ENCODE measurements around the gene CD300LF.

Gene CD300LF

DNA sequence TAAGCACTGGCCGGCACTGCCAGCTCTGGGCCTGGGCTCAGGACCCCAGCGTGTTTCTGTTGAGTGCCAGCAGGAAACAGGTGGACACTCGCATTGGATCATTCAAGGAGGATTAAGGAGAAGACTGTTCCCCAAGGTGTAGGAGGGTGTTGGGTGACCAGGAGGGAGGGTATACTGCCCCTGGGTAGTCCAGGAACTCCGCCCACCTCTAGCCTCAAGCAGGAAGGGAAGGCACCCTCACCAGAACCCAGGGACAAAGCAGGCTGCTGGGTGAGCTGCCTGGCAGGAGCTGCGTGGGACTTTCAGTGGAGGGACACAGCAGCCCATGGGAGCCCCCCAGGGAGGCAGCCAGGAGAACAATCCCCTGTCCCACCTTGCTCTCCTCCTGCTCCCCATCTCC, 16.6 kb upstream of the CD300LF start:
- 82 to 97% methylated on average over 4 of the region's 5 CpGs for WGBS, 2 experiments (ENCODE audit: insufficient coverage in 2 of 2)
- no peak overlapping the region for H3K4me3 ChIP-seq (ENCODE audit: extremely low read depth, insufficient read depth, low read length, poor library complexity, severe bottlenecking)
- H3K36me3 ChIP-seq (ENCODE audit: control insufficient read depth, insufficient read depth, low read length), result no peaks in the 10 kb centered on the region

DNA sequence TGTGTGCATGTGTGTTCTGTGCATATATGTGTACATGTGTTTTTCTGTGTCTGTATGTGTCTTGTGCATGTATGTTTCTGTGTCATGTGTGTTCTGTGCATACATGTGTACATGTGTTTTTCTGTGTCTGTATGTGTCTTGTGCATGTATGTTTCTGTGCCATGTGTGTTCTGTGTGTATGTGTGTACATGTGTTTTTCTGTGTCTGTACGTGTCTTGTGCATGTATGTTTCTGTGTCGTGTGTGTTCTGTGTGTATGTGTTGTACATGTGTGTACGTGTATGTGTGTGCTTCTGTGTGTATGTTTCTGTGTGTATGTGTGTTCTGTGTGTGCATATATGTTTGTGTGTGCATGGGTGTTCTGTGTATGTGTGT, 16.0 kb upstream of the CD300LF start:
- no peaks in the 10 kb centered on the region for H3K9me3 ChIP-seq (ENCODE audit: control insufficient read depth, low read length)
- no peaks in the 10 kb centered on the region for H3K4me1 ChIP-seq (ENCODE audit: control insufficient read depth, insufficient read depth, low read length, poor library complexity, severe bottlenecking)
- WGBS, 2 experiments (ENCODE audit: insufficient coverage in 2 of 2), result 86 to 97% methylated on average over 3 of the region's 3 CpGs
- no peaks in the 10 kb centered on the region for H3K36me3 ChIP-seq (ENCODE audit: control insufficient read depth, insufficient read depth, low read length)
- H3K27ac ChIP-seq (ENCODE audit: low read depth, low read length, severe bottlenecking), result no peak overlapping the region
- H3K4me3 ChIP-seq (ENCODE audit: extremely low read depth, insufficient read depth, low read length, poor library complexity, severe bottlenecking), result no peak overlapping the region

More for the DNA sequence above, 16.6 kb upstream of the CD300LF start:
- Histone ChIP-seq H3K4me1 (ENCODE audit: control insufficient read depth, insufficient read depth, low read length, poor library complexity, severe bottlenecking) (no peaks in the 10 kb centered on the region), H3K27ac (ENCODE audit: low read depth, low read length, severe bottlenecking) (no peak overlapping the region), H3K9me3 (ENCODE audit: control insufficient read depth, low read length) (no peaks in the 10 kb centered on the region)

DNA sequence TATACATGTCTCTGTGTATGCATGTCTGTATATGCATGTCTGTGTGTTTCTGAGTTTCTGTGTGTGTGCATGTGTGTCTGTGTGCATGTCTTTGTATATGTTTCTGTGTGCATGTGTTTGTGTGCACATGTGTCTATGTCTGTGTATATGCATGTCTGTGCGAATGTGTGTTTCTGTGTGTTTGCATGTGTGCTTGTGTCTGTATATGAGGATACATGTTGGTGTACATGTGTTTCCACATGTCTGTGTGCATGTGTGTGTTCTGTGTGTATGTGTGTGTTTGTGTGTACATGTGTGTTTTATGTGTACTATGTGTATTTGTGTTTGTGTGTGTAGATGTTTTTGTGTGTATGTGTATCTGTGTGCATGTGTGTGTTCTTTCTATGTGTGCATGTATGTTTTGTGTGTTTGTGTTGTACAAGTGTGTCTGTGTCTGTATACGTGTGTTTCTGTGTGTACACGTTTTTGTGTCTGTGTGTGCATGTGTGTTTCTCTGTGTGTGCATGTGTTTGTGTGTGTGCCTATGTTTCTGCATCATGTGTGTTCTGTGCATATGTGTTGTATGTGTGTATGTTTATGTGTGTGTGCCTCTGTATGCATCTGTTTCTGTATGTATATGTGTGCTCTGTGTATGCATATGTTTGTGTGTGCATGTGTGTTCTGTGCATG, 15.4 kb upstream of the CD300LF start:
- Histone ChIP-seq H3K27ac (ENCODE audit: low read depth, low read length, severe bottlenecking) (no peak overlapping the region), H3K4me1 (ENCODE audit: control insufficient read depth, insufficient read depth, low read length, poor library complexity, severe bottlenecking) (no peaks in the 10 kb centered on the region), H3K9me3 (ENCODE audit: control insufficient read depth, low read length) (no peaks in the 10 kb centered on the region), H3K4me3 (ENCODE audit: extremely low read depth, insufficient read depth, low read length, poor library complexity, severe bottlenecking) (no peak overlapping the region), H3K36me3 (ENCODE audit: control insufficient read depth, insufficient read depth, low read length) (no peaks in the 10 kb centered on the region)
- WGBS, 2 experiments (ENCODE audit: insufficient coverage in 2 of 2), result 57 to 89% methylated on average over 1 to 3 of the region's 3 CpGs

DNA sequence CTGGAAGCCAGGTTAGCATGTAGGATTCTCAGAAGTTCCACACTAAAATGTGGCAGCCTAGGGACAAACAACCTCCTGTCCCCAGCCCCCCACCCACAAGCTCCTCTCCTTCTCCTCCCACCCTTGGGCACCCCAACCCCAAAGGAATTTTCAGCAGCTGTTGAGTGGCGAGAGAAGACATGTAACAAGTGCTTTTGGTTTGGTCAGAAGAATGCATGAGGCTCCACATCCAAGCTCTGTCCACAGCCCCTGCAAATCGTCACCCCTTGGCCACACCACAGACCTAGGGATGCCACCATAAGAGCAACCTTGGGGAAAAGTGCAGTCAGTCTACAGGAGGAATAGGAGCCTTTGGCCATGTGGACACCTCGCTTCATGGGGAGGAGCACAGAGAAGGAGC, 12.4 kb upstream of the CD300LF start:
- WGBS, 2 experiments (ENCODE audit: insufficient coverage in 2 of 2), result 85 to 94% methylated on average over 1 to 2 of the region's 3 CpGs

DNA sequence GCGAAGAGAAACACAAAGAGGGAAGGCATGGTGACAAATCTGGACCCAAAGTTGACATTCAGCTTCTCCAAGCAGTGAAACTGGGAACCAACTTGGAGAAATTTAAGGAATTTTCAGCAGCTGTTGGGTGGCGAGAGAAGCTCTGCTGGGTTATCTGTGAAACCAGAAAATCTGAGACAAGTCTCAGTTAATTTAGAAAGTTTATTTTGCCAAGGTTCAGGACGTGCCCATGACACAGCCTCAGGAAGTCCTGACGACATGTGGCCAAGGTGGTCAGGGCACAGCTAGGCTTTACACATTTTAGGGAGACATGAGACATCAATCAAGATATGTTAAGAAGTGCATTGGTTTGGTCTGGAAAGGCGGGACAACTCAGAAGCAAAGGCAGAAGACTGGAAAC, 11.2 kb upstream of the CD300LF start:
- no peak overlapping the region for H3K4me3 ChIP-seq (ENCODE audit: extremely low read depth, insufficient read depth, low read length, poor library complexity, severe bottlenecking)
- WGBS, 2 experiments (ENCODE audit: insufficient coverage in 2 of 2), result 79 to 83% methylated on average over 5 of the region's 5 CpGs
- H3K9me3 ChIP-seq (ENCODE audit: control insufficient read depth, low read length), result no peaks in the 10 kb centered on the region
- H3K4me1 ChIP-seq (ENCODE audit: control insufficient read depth, insufficient read depth, low read length, poor library complexity, severe bottlenecking), result no peaks in the 10 kb centered on the region
- H3K36me3 ChIP-seq (ENCODE audit: control insufficient read depth, insufficient read depth, low read length), result no peaks in the 10 kb centered on the region
- no peak overlapping the region for H3K27ac ChIP-seq (ENCODE audit: low read depth, low read length, severe bottlenecking)

More for the DNA sequence above, 12.4 kb upstream of the CD300LF start:
- no peaks in the 10 kb centered on the region for H3K36me3 ChIP-seq (ENCODE audit: control insufficient read depth, insufficient read depth, low read length)
- no peak overlapping the region for H3K4me3 ChIP-seq (ENCODE audit: extremely low read depth, insufficient read depth, low read length, poor library complexity, severe bottlenecking)
- H3K4me1 ChIP-seq (ENCODE audit: control insufficient read depth, insufficient read depth, low read length, poor library complexity, severe bottlenecking), result no peaks in the 10 kb centered on the region
- no peaks in the 10 kb centered on the region for H3K9me3 ChIP-seq (ENCODE audit: control insufficient read depth, low read length)
- H3K27ac ChIP-seq (ENCODE audit: low read depth, low read length, severe bottlenecking), result no peak overlapping the region

DNA sequence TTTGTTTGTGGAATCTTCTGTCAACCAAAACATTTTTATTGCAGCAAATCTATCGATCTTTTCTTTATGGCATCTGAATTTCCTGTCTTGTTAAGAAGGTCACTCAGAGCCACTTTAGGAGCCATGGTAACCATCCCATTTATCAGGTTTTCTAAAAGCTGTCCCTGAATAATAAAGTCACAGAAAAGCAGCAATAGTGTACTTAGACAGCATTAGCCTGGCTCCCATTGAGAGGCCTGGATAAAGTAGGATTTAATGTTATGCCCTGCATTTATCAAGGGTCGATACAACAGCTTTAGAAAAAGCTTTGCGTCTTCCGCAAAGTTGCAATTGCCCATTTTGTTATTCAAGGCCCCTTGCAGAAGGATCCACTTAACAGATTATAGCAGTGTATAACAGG, 10.1 kb upstream of the CD300LF start:
- Histone ChIP-seq H3K4me3 (ENCODE audit: extremely low read depth, insufficient read depth, low read length, poor library complexity, severe bottlenecking) (no peak overlapping the region), H3K9me3 (ENCODE audit: control insufficient read depth, low read length) (no peaks in the 10 kb centered on the region), H3K4me1 (ENCODE audit: control insufficient read depth, insufficient read depth, low read length, poor library complexity, severe bottlenecking) (no peaks in the 10 kb centered on the region), H3K36me3 (ENCODE audit: control insufficient read depth, insufficient read depth, low read length) (no peaks in the 10 kb centered on the region), H3K27ac (ENCODE audit: low read depth, low read length, severe bottlenecking) (no peak overlapping the region)
- 79 to 92% methylated on average over 4 of the region's 4 CpGs for WGBS, 2 experiments (ENCODE audit: insufficient coverage in 2 of 2)

DNA sequence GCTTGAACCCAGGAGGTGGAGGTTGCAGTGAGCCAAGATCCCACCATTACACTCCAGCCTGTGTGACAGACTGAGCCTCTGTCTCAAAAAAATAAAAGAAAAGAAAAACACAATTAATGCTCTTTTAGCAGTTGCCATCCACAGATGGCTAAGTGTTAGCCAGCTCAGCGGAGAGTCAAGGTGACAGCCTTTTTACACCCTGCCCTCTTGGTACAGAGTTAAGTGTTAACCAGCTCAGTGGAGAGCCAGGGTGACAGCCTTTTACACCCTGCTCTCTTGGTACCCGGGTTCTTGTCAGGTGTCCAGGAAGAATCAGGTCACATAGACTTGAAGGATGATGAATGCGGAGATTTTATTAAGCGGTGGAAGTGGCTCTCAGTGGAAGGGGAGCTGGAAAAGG, 7.8 kb upstream of the CD300LF start:
- Histone ChIP-seq H3K27ac (ENCODE audit: low read depth, low read length, severe bottlenecking) (no peak overlapping the region), H3K36me3 (ENCODE audit: control insufficient read depth, insufficient read depth, low read length) (no peaks in the 10 kb centered on the region), H3K4me3 (ENCODE audit: extremely low read depth, insufficient read depth, low read length, poor library complexity, severe bottlenecking) (no peak overlapping the region), H3K9me3 (ENCODE audit: control insufficient read depth, low read length) (no peaks in the 10 kb centered on the region), H3K4me1 (ENCODE audit: control insufficient read depth, insufficient read depth, low read length, poor library complexity, severe bottlenecking) (no peaks in the 10 kb centered on the region)
- WGBS, 2 experiments (ENCODE audit: insufficient coverage in 2 of 2), result 89 to 93% methylated on average over 4 of the region's 4 CpGs

DNA sequence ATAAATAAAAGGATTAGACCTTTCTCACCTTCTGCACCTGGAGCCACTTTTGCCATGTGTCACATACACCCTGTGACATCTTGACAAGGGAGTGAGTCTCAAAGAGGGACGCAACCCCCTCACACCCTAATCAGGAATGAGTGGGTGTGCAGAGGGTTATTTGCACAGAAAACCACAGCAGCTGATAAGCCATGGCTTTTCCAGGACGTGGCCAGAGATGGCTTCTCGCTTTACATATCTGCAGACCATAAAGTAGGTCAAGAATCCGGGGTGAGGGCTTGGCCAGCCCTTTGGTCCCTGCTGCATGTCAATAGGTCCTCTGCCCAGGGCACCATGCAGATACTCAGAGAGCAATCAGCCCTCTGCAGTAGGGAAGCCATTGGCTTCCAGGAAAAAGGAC, 2.4 kb upstream of the CD300LF start:
- no peaks in the 10 kb centered on the region for H3K4me1 ChIP-seq (ENCODE audit: control insufficient read depth, insufficient read depth, low read length, poor library complexity, severe bottlenecking)
- no peaks in the 10 kb centered on the region for H3K36me3 ChIP-seq (ENCODE audit: control insufficient read depth, insufficient read depth, low read length)
- WGBS, 2 experiments (ENCODE audit: insufficient coverage in 2 of 2), result 43 to 48% methylated on average over 3 of the region's 4 CpGs
- H3K4me3 ChIP-seq (ENCODE audit: extremely low read depth, insufficient read depth, low read length, poor library complexity, severe bottlenecking), result no peak overlapping the region
- H3K27ac ChIP-seq (ENCODE audit: low read depth, low read length, severe bottlenecking), result no peak overlapping the region
- no peaks in the 10 kb centered on the region for H3K9me3 ChIP-seq (ENCODE audit: control insufficient read depth, low read length)

DNA sequence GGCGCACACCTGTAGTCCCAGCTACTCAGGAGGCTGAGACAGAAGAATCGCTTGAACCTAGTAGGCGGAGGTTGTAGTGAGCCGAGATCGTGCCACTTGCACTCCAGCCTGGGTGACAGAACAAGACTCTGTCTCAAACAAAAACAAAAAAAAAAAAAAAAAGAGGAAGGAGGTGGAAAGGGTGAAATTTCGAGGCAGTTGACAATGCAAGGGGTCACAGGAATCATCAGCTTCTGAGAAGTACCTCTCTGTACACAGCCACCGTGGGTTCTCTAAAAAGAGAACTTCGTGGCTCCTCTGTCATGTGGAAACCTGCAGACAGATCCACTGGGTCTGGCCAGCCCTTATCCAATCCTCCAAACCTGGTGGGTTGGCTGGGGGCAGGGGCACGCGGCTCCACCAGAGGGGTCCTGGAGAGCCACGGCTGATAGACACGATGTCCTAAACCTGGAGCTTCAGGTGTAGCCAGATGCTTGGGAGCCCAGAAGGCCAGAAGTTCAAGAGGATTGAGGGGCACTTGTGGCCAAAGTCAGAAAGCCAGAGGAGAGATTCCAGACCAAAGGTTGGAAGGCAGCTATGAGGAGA, 540 bp upstream of the CD300LF start:
- Histone ChIP-seq H3K4me1 (ENCODE audit: control insufficient read depth, insufficient read depth, low read length, poor library complexity, severe bottlenecking) (no peaks in the 10 kb centered on the region), H3K4me3 (ENCODE audit: extremely low read depth, insufficient read depth, low read length, poor library complexity, severe bottlenecking) (no peak overlapping the region), H3K9me3 (ENCODE audit: control insufficient read depth, low read length) (no peaks in the 10 kb centered on the region), H3K27ac (ENCODE audit: low read depth, low read length, severe bottlenecking) (no peak overlapping the region), H3K36me3 (ENCODE audit: control insufficient read depth, insufficient read depth, low read length) (no peaks in the 10 kb centered on the region)
- 90 to 94% methylated on average over 6 to 9 of the region's 12 CpGs for WGBS, 2 experiments (ENCODE audit: insufficient coverage in 2 of 2)

DNA sequence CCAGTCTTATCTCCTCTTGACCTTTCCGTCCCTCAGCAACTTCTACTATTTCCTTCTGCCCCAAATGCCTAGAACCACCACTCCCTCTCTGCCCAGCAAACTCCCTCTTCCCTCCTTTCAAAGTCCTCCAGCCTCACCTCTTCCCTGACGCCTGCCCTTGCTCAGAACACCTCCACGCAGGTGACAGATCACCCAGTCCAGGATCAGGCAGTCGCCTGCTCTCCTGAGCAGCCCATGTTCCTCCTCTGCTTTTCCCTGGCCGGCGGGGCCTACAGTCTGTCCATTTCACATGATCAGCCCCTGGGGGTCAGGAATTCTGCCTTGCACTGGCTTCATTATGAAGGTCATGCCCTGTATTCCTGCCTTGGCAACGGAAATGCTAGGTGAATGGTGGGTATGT, 422 bp downstream of the CD300LF start:
- Histone ChIP-seq H3K9me3 (ENCODE audit: control insufficient read depth, low read length) (no peaks in the 10 kb centered on the region), H3K27ac (ENCODE audit: low read depth, low read length, severe bottlenecking) (no peak overlapping the region), H3K4me3 (ENCODE audit: extremely low read depth, insufficient read depth, low read length, poor library complexity, severe bottlenecking) (no peak overlapping the region), H3K36me3 (ENCODE audit: control insufficient read depth, insufficient read depth, low read length) (no peaks in the 10 kb centered on the region), H3K4me1 (ENCODE audit: control insufficient read depth, insufficient read depth, low read length, poor library complexity, severe bottlenecking) (no peaks in the 10 kb centered on the region)
- 80 to 82% methylated on average over 6 of the region's 7 CpGs for WGBS, 2 experiments (ENCODE audit: insufficient coverage in 2 of 2)

DNA sequence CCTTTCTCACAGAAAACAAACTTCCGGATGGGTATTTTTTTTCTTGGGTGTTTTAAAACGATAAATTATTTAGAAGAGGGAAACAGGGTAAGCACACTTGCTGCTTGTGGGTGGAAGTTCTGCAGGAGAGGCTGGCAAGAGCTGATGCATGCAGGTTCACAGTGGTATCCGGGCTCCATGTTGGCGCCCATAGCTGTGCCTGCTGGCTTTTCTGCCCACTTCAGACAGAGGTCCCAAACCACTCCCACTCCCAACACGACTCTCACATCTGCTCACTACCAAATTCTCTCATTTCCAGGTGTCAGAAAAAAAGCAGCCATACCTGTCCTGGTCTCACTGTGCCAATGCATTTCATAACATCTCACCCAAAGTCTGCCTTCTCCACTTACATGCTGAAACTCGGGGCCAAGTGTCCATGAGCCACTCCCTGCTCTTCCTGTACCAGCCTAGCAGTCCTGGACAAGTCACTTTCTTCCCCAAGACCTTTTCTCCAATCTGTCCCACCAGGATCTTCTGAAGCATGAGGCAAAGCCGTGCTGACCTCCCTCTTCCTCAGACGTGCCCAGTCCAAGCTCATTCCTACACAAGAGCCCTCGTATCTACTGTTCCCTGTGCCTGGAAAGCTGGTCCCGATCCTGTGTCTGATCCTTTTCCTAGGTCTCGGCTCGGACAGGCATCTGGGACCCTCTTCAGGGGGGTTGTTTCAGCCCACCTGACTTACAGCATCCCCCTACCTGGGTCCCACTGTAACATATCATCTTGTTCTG, 1.5 kb downstream of the CD300LF start:
- H3K27ac ChIP-seq (ENCODE audit: low read depth, low read length, severe bottlenecking), result no peak overlapping the region
- no peaks in the 10 kb centered on the region for H3K4me1 ChIP-seq (ENCODE audit: control insufficient read depth, insufficient read depth, low read length, poor library complexity, severe bottlenecking)
- WGBS, 2 experiments (ENCODE audit: insufficient coverage in 2 of 2), result 68 to 70% methylated on average over 10 to 11 of the region's 12 CpGs
- no peaks in the 10 kb centered on the region for H3K36me3 ChIP-seq (ENCODE audit: control insufficient read depth, insufficient read depth, low read length)
- no peaks in the 10 kb centered on the region for H3K9me3 ChIP-seq (ENCODE audit: control insufficient read depth, low read length)
- no peak overlapping the region for H3K4me3 ChIP-seq (ENCODE audit: extremely low read depth, insufficient read depth, low read length, poor library complexity, severe bottlenecking)

Measured in mesodermal cell (in vitro differentiated cells).